ENCODE measurements around the gene CELA2A. TPM values are rescaled to one million over a fixed set of nuclear protein-coding genes. Genes with fewer than 3 reads are reported as not detected.

CELA2A gene
- total and polyA plus RNA-seq, 10 of the 15 experiments (the other 5 are each of a cell fraction or from before 2014, with no cell fraction given), result 0.90 TPM; not detected in 9

DNA sequence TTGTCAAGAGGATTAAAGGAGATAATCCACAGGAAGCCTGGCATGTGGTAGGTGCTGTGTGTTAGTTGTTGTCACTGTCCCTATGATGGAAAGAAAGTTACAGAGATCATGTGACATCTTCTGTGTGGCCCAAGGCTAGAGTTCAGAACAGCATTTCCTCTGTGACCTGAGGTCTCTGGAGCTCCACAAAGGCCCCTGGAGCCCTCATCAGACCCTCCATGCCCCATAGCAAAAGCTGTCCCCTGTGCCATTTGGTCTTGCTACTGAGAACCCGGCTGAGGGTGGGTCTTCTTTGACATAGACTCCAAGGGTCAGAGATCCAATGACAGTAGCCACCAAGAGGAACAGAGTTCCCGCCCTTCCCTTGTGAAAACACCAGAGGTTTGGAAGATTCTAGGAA lies 27.4 kb downstream of the CELA2A start:
- no peaks in the 10 kb centered on the region for H3K27me3 ChIP-seq (replicated peaks in 1 of 2; ENCODE audit: control insufficient read depth in 2 of 2, insufficient read depth in 2 of 2, low read length in 1 of 2)
- TF ChIP-seq, protein P1, sequence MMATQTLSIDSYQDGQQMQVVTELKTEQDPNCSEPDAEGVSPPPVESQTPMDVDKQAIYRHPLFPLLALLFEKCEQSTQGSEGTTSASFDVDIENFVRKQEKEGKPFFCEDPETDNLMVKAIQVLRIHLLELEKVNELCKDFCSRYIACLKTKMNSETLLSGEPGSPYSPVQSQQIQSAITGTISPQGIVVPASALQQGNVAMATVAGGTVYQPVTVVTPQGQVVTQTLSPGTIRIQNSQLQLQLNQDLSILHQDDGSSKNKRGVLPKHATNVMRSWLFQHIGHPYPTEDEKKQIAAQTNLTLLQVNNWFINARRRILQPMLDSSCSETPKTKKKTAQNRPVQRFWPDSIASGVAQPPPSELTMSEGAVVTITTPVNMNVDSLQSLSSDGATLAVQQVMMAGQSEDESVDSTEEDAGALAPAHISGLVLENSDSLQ (IDR thresholded peaks at IDR 0.05), result no peak
- TF ChIP-seq PML (IDR thresholded peaks at IDR 0.05; ENCODE audit: low read length) (no peak), PAX5 (IDR thresholded peaks at IDR 0.05; ENCODE audit: borderline replicate concordance, low read depth, low read length) (no peak), KAT2A (conservative IDR thresholded peaks at IDR 0.05; ENCODE audit: control insufficient read depth, low read depth, low read length) (no peak), BMI1 (IDR thresholded peaks at IDR 0.05; ENCODE audit: borderline replicate concordance) (no peak), SREBF2 (IDR thresholded peaks at IDR 0.05; ENCODE audit: low read length) (no peak), EZH2 (IDR thresholded peaks at IDR 0.05; ENCODE audit: borderline replicate concordance, control insufficient read depth, low read depth, low read length) (no peak), NR2C2 (IDR thresholded peaks at IDR 0.05; ENCODE audit: borderline replicate concordance, control insufficient read depth, insufficient read length, low read depth) (no peak), ZNF592 (IDR thresholded peaks at IDR 0.05) (no peak), LARP7 (IDR thresholded peaks at IDR 0.05) (no peak)
- TF ChIP-seq, protein P2, sequence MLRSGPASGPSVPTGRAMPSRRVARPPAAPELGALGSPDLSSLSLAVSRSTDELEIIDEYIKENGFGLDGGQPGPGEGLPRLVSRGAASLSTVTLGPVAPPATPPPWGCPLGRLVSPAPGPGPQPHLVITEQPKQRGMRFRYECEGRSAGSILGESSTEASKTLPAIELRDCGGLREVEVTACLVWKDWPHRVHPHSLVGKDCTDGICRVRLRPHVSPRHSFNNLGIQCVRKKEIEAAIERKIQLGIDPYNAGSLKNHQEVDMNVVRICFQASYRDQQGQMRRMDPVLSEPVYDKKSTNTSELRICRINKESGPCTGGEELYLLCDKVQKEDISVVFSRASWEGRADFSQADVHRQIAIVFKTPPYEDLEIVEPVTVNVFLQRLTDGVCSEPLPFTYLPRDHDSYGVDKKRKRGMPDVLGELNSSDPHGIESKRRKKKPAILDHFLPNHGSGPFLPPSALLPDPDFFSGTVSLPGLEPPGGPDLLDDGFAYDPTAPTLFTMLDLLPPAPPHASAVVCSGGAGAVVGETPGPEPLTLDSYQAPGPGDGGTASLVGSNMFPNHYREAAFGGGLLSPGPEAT (IDR thresholded peaks at IDR 0.05; ENCODE audit: low read depth), result no peak
- TF ChIP-seq, protein P3, sequence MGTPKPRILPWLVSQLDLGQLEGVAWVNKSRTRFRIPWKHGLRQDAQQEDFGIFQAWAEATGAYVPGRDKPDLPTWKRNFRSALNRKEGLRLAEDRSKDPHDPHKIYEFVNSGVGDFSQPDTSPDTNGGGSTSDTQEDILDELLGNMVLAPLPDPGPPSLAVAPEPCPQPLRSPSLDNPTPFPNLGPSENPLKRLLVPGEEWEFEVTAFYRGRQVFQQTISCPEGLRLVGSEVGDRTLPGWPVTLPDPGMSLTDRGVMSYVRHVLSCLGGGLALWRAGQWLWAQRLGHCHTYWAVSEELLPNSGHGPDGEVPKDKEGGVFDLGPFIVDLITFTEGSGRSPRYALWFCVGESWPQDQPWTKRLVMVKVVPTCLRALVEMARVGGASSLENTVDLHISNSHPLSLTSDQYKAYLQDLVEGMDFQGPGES (IDR thresholded peaks at IDR 0.05), result no peak
- TF ChIP-seq, protein P4, sequence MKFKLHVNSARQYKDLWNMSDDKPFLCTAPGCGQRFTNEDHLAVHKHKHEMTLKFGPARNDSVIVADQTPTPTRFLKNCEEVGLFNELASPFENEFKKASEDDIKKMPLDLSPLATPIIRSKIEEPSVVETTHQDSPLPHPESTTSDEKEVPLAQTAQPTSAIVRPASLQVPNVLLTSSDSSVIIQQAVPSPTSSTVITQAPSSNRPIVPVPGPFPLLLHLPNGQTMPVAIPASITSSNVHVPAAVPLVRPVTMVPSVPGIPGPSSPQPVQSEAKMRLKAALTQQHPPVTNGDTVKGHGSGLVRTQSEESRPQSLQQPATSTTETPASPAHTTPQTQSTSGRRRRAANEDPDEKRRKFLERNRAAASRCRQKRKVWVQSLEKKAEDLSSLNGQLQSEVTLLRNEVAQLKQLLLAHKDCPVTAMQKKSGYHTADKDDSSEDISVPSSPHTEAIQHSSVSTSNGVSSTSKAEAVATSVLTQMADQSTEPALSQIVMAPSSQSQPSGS (IDR thresholded peaks at IDR 0.05; ENCODE audit: low read length), result no peak
- RAD21 ChIA-PET (ENCODE audit: unreplicated experiment), result interaction anchor here (0.5 kb wide), 1 partner anchor 10 kb away, joined by 3 read pairs; no protein-coding TSS in a partner anchor
- CTCF ChIA-PET, result no interaction called here
- no peak for ATAC-seq
- H3K9ac ChIP-seq (ENCODE audit: control insufficient read depth, insufficient read depth, low read length), result no peak overlapping the region
- SMC1A ChIA-PET (ENCODE audit: uncharacterized antibody, unreplicated experiment), result no interaction called here
- H2AFZ ChIP-seq (ENCODE audit: control insufficient read depth, low read depth, low read length), result no peak overlapping the region
- H3K27ac ChIP-seq (ENCODE audit: control insufficient read depth, insufficient read depth), result no peak overlapping the region
- no peaks in the 10 kb centered on the region for H3K4me1 ChIP-seq (ENCODE audit: control insufficient read depth, insufficient read depth, low read length)
- H3K79me2 ChIP-seq (ENCODE audit: control insufficient read depth, insufficient read depth, low read length), result no peaks in the 10 kb centered on the region
- H3K36me3 ChIP-seq (ENCODE audit: control insufficient read depth in 2 of 2, insufficient read depth in 2 of 2, low read length in 1 of 2), result no peaks in the 10 kb centered on the region
- no peaks in the 10 kb centered on the region for H3K9me3 ChIP-seq (replicated peaks; ENCODE audit: control insufficient read depth, insufficient read depth, low read length)
- intact Hi-C loops (cut with micrococcal nuclease; ENCODE audit: unreplicated experiment), result no loop called here
- no peaks in the 10 kb centered on the region for H4K20me1 ChIP-seq (ENCODE audit: control insufficient read depth, insufficient read depth)
- H3K4me2 ChIP-seq (ENCODE audit: control insufficient read depth, insufficient read depth), result no peak overlapping the region
- DNase-seq (ENCODE audit: low read depth, low spot score), result no peak
- WGBS (ENCODE audit: insufficient coverage, insufficient replicate concordance, low lambda C conversion rate, missing lambda C conversion rate), result 21% methylated on average over 2 of the region's 2 CpGs
- in situ Hi-C loops (cut with MboI), result no loop called here
- peak; percentile 52 for FAIRE-seq
- H3K4me3 ChIP-seq, result no peak overlapping the region
- POLR2A ChIA-PET, result no interaction called here
- BruUV-seq (replicated peaks), result no TSS peak
